T-helper 9 cell (primary cell): Measurements from ENCODE around the gene TPRN.

Experiments
- DNase-seq: peaks from one replicate; pipeline ENCODE4 v3.0.0-alpha.2; 2020

Gene TPRN

DNA sequence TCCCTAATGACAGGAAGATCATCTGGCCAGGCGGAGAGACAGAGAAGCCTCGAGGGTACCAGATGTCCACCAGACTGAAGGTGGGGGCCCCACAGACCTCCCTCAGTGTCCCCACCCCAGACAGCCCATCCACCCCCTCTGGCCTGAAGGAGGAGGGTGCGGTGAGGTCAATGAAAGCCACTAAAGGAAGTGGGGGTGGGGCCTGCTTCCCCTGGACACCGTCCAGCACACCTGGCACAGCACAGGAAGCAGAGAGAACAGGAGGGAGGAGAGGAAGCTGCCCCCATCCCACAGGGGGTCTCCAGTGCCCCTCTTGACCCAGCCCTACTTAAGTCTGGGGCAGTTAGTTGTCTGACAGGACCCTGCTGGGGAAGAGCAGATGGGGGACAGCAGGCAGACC lies 41.9 kb downstream of the TPRN start:
- no peak for DNase-seq

- DNase-seq, result no peak
These were observed 42.7 kb downstream of the TPRN start for GRCh38 chr9:137157618-137158415.

- DNase-seq, result peak; percentile 45
These were observed 43.8 kb downstream of the TPRN start for GRCh38 chr9:137156567-137157375.

GRCh38 chr9:137152844-137153405 lies 47.6 kb downstream of the TPRN start:
- DNase-seq, result no peak

DNA sequence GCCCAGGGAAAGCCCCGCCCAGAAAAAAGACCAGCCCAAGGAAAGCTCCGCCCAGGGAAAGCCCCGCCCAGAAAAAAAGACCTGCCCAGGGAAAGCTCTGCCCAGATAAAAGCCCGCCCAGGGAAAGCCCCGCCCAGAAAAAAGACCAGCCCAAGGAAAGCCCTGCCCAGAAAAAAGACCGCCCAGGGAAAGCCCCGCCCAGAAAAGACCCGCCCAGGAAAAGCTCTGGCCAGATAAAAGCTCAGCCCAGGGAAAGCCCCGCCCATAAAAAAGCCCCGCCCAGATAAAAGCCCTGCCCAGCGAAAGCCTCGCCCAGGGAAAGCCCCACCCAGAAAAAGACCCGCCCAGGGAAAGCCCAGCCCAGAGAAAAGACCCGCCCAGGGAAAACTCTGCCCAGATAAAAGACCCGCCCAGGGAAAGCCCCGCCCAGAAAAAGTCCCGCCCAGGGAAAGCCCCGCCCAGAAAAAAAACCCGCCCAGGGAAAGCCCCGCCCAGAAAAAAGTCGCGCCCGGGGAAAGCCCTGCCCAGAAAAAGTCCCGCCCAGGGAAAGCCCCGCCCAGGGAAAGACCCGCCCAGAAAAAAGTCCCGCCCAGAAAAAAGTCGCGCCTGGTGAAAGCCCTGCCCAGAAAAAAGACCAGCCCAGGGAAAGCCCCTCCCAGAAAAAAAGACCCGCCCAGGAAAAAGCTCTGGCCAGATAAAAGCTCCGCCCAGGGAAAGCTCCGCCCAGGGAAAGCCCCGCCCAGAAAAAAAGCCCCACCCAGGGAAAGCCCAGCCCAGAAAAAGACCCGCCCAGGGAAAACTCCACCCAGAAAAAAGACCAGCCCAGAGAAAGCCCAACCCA lies 49.7 kb downstream of the TPRN start:
- no peak for DNase-seq

DNA sequence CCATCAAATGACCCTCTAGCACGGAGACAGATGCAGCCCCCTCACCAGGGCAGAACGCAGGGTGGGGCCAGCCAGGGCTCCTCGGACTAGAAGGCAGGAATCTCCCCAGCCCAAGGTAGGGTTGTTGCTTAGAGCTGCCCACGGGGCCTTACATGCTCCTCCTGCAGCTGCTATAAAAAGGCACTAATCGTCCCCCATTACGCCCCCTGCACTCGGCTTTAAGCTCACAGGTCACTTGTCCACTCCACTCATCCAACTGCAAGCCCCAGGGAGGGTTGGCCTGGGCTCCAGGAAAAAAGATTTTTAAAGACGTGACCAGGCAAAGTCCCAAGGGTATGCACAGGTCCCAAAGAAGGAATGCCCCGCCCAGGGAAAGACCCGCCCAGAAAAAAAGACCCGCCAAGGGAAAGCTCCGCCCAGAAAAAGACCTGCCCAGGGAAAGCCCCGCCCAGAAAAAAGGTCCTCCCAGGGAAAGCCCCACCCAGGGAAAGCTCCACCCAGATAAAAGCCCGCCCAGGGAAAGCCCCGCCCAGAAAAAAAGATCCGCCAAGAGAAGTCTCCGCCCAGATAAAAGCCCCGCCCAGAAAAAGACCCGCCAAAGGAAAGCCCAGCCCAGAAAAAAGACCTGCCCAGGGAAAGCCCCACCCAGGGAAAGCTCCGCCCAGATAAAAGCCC lies 50.5 kb downstream of the TPRN start:
- DNase-seq, result no peak

- no peak for DNase-seq
These were observed 51.2 kb downstream of the TPRN start for GRCh38 chr9:137149363-137149762.

- DNase-seq, result no peak
These were observed 51.9 kb downstream of the TPRN start for GRCh38 chr9:137148661-137149060.

GRCh38 chr9:137148242-137148641 lies 52.3 kb downstream of the TPRN start:
- DNase-seq, result no peak

GRCh38 chr9:137147793-137148160 lies 52.8 kb downstream of the TPRN start:
- DNase-seq, result no peak

DNA sequence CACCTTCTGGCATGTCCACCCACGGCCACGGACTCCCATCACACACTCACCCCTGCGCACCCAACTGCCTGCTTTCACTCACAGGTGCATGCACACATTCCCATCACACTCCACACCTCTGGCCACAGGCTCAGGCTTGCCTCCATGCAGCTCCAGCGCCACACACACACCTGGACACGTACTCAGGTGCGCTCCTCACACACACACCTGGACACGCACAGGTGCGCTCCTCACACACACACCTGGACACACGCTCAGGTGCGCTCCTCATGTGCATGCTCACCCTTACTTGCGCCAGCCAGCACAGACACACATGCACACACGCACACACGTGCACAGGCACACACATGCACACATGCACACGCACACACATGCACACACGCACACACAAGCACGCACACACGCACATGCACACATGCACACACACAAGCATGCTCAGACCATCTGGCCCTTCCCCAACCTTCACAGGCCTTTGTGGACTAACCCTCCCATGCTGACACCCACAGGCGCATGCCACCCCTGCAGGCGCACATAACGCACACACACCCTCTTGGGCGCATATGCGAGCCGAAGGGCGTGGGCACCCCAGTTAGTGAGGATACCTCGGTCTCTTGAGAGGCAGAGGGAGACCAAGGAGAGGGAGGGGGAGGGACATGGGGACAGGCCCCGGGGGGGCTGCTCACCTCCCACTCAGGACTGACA lies 53.3 kb downstream of the TPRN start:
- DNase-seq, result no peak

- DNase-seq, result no peak
These were observed 54.0 kb downstream of the TPRN start for GRCh38 chr9:137146527-137146918.

DNA sequence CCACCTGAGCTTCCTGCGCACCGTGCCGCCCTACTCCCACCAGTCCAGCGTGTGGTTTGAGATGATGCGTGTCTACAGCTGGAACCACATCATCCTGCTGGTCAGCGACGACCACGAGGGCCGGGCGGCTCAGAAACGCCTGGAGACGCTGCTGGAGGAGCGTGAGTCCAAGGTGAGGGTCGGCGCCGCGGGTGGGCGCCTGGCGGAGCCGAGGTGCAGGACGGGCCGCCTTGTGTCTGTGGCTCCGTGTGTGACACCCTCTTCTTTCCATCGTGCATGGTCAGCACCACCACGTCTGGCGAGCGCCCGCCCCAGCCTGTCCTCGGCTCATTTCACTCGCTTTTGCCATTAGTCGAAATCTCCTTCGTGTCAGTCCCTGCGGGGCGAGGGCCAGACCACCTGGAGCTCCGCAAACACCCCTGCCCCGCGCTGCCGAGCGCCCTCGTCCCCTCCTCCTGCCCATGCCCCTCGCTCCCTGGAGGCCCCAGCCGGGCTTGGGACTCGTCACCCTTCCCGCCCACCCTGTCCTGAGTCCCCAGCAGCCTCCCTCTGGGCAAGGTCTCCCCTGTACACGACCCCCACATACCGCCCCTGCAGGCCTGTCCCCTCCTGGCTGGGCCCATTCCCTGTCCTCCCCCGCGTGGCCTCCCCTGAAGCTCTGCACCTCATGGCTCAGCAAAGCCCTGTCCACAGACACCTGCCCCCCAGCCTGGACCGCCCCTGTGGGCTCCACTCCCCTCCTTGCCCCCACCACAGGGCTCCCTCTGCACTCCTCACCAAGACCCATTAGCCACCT lies 54.6 kb downstream of the TPRN start:
- no peak for DNase-seq

- no peak for DNase-seq
These were observed 57.1 kb downstream of the TPRN start for GRCh38 chr9:137143459-137143858.

DNA sequence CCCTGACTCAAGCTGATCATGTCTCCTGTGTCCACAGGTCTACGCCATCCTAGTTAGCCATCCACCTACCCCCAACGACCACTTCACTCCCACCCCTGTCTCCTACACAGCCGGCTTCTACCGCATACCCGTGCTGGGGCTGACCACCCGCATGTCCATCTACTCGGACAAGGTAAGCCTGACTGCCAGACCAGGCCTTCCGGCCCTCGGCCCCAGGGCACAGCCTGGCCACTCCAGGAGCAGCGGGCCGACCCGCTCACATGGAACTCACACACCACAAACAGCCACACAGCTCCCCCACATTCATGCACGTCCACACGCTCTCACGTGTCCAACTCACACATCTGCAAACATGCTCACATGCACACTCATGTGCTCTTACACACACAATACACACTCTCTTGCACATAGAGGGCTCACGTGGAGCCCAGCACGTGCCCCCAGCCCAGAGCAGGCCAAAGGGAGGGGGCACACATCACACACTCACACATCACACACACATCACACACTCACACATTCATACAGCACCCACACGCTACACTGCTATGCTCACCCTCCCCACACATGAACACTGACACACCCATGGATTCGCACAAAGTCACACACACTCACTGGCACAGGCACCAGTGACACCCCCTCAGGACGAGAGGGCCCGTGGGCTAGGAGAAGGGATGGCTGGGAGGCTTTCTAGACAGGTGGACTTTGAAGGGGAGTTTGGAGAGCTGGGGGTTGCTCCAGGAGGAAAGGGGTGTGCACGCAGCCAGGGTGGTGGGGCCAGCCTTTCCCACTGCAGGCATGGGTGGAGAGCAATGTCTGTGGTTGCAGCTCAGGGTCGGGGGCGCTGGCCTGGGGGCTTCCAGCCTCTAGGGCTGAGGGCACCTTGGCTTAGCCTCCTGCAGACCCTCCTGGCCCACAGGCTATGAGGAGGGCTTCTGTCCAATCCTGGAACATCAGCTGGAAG lies 58.3 kb downstream of the TPRN start:
- DNase-seq, result no peak
